RKO (cell line): ENCODE measurements around the gene TTLL13.
A peak's percentile ranks its signal among the peaks of the same experiment; 100 is the strongest.
"Not testable (repeated sequence)": the region's sequence is repeated elsewhere in the genome, so short reads cannot be mapped to it uniquely, and the experiment has no call there.

ENCODE experiments used
- DNase-seq: peaks from one replicate; pipeline ENCODE4 v3.0.0-alpha.2; 2016; ENCODE audit warnings: low spot score

TTLL13 gene

DNA sequence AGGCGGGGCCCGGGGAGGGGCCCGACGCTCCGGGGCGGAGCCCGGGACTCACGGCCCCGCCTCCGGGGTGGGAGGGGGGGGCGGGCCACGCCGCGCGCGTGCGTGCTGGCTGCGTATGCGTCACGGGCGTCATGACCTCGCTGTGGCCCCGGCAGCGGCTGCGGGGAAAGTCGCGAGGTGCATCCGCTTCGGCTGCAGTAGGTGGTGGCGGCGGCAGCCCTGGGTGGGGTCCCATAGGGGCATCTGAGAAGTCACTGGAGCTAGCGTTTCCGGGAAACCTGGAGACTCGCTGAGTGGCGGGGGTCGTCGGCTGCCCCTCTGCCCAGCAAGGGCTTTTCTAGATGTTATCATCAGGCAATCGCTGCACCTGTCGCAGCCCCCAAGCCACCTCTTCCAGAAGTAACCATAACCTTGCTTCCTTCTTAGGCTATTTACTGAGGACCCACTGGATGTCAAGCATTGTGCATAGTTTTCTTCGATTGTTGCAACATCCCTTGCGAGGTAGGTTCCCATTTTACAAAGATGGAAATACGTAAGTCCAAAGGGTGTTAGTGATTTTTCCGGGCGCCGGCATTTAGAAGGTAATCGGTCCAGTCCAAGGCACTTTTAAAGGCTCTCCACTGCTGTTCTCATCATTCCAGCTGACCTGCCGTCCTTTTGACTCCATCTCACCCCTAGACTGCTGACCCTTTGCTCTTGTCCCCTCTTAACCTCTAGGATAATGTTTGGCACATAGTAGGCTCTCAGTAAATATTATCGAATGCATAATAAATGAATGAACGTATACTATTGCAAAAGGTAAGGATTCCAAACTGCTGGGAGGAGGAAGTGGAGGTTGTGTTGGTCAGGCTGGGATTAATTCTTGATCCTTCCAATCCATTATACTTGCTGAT is 15.0 kb upstream of the TTLL13 start, which contains the start of gene GDPGP1:
Gene GDPGP1 (plus strand): TSS at position 114 of the 893 bp plus-strand sequence. CDS start 6,700 bp downstream, outside the sequence.
- peak; percentile 31 for DNase-seq

DNA sequence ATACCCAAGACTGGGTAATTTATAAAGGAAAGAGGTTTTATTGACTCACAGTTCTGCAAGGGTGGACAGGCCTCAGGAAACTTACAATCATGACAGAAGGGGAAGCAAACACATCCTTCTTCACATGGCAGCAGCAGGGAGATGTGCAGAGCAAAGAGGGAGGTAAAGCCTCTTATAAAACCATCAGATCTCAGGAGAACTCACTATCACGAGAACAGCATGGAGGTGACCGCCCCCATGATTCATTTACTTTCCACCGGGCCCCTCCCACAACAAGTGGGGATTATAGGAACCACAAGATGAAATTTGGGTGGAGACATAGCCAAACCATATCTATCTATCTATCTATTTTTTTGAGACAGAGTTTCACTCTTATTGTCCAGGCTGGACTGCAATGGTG is 10.0 kb upstream of the TTLL13 start:
- DNase-seq: no peak

- no peak for DNase-seq
Observed at GRCh38 chr15:90240856-90241255, 8.5 kb upstream of the TTLL13 start.

DNA sequence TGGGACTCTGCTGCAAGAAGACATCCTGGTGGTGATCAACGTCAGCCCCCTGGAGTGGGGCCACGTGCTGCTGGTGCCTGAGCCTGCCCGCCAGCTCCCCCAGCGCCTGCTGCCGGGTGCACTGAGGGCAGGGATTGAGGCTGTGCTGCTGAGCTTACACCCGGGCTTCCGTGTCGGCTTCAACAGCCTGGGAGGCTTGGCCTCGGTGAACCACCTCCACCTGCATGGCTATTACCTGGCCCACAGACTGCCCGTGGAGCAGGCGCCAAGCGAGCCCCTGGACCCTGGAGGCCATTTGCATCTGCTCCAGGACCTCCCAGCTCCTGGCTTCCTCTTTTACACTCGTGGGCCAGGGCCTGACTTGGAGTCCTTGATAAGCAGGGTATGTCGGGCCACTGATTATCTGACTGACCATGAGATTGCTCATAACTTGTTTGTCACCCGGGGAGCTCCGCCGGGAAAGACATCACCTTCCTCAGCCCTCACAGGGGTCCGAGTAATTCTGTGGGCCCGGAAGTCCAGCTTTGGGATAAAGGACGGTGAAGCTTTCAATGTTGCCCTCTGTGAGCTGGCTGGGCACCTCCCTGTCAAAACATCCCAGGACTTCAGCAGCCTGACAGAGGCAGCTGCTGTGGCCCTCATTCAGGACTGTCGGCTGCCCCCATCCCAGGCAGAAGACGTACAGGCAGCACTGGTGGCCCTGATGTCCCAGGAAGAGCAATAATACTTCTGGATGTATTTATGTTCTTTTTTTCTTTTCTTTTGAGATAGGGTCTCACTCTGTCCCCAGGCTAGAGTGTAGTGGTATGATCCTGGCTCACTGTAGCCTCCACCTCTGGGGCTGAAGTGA is 7.8 kb upstream of the TTLL13 start:
- no peak for DNase-seq

- no peak for DNase-seq
Observed at GRCh38 chr15:90243943-90244639, 5.3 kb upstream of the TTLL13 start.

DNA sequence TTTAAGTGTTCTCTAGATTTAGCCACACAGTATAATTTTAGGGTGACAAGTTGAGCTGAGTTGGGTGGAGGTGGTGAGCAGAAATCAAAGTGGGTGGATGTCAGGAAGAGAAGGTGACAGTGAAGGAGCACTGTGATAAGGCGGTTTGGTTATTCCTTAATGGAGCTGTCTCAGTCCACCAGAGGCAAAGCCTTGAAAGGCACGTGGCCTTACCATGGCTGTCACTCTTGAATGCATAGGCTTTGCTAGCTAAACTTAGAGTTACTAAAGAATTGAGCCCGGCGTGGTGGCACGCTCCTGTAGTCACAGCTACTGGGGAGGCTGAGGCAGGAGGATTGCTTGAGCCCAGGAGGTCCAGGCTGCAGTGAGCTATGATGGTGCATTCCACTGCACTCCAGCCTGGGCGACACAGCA is 560 bp upstream of the TTLL13 start:
- DNase-seq: no peak

- DNase-seq: no peak
Observed at GRCh38 chr15:90257776-90258175, 8.4 kb downstream of the TTLL13 start.

DNA sequence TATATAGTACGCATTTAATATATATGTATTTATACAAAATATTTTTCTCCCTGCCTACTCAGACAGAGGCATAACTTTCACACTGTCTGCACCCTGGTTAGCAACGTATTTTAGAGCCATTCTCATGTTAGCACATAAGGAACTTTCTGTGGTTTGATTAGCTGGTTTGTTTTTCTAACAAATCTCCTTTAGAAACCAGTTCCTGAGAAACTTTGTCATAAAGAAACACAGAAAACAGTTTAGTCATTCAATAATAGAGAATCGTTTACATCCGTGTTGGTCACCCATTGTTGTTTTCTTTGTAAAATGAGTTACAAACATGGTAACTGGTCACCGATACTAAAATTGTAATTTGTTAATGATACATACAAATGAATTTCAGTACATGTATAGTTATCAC is 10.2 kb downstream of the TTLL13 start:
- DNase-seq: no peak

GRCh38 chr15:90260731-90261130 is 11.4 kb downstream of the TTLL13 start:
- DNase-seq: not testable (repeated sequence)

DNA sequence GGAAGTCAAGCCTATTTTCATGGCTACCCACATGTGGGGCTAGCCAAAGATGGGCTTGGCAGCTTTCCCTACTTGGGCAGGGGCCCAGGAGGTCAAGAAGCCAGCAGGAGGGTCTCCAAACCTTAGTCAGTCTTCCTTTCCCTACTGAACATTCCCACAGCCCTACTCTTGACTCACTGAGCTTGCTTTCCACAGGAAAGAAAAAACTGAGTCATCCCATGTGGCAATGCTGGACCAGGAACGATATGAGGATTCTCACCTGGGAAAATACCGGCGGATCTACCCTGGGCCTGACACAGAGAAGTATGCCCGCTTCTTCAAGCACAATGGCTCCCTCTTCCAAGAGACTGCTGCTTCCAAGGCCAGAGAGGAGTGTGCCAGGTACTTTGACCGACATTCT is 12.5 kb downstream of the TTLL13 start:
- DNase-seq: no peak

- no peak for DNase-seq
Observed at GRCh38 chr15:90262426-90262825, 13.1 kb downstream of the TTLL13 start.

GRCh38 chr15:90264671-90265070 is 15.3 kb downstream of the TTLL13 start:
- peak; percentile 82 for DNase-seq

GRCh38 chr15:90265271-90266060 is 16.1 kb downstream of the TTLL13 start, which contains the start of gene NGRN:
TSS of gene NGRN (plus strand) at chr15:90265672. CDS start at chr15:90265713, 41 bp downstream.
- DNase-seq: peak; percentile 93

GRCh38 chr15:90266061-90266431 is 16.7 kb downstream of the TTLL13 start:
- DNase-seq: peak; percentile 58

DNA sequence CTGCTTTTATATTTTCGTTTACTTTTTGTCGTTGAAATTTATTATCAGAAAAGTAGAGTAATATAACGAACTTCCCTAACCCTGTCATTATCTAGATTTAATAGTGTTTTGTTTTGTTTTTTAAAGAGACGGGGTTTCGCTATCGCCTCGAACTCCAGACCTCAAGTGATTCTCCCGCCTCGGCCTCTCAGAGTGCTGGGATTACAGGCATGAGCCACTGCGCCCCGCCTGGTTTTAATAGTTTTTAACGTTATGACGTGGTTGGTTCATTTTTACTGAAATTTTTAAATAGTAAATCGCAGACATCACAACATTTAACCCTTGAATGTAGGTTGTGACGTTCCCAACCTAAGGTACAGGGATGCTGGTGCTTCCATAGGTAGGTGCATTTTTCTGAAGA is 17.1 kb downstream of the TTLL13 start:
- peak; percentile 67 for DNase-seq

DNA sequence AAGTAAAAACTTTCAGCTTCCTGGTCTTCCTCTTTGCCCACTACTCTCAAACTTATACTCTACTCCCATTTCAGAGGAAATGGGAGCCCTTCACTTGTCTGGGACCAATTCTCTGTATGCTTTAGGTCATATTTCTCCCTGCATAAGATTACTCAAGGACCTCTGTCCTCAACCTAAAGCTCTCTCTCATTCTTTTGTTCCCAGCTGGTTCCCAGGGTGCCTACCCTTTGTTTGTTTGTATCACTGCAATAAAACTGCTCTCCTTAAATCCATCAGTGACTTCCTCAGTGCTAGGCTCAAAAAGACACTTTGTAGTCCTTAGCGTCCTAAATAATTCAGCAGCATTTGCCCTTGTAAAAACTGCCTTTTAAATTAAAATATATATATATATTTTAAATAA is 19.1 kb downstream of the TTLL13 start:
- DNase-seq: no peak

DNA sequence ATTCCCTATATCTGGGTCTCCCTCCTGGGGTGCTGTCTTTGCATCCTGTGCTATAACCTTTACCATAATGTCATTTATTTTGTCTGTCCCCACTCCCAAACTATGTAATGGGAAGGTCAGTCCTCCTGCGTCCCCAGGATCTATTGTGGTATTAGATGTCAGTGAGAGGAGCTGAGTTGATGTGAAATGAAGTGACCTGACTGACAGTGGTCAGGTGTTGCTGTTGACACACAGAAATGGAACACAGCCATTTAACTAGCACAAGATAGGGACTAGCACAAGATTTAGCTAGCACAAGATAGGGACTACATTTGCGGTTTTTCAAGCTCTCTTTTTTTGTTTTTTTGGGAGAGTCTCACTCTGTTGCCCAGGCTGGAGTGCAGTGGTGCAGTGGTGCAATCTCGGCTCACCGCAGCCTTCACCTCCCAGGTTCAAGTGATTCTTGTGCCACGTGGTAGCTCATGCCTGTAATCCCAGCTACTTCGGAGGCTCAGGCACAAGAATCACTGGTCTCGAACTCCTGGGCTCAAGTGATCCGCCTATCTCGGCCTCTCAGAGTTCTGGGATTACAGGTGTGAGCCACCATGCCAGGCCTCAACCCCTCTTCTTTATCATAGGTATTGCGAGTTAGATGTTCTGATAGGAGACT is 21.3 kb downstream of the TTLL13 start:
- no peak for DNase-seq

- no peak for DNase-seq
Observed at GRCh38 chr15:90271459-90272166, 22.3 kb downstream of the TTLL13 start.

GRCh38 chr15:90278467-90278866 is 29.1 kb downstream of the TTLL13 start:
- not testable (repeated sequence) for DNase-seq

GRCh38 chr15:90280743-90281142 is 31.4 kb downstream of the TTLL13 start:
- not testable (repeated sequence) for DNase-seq
